NT2/D1 (cell line): ENCODE measurements around the gene GGA1.

Source experiments
- SUZ12 ChIP-seq: IDR thresholded peaks from 2 replicates; pipeline ENCODE4 v1.6.1; 2011; ENCODE audit not compliant: insufficient read length, insufficient read depth; ENCODE audit errors: extremely low read depth
- YY1 ChIP-seq: IDR thresholded peaks from 2 replicates; pipeline ENCODE4 v1.6.1; 2011; ENCODE audit not compliant: insufficient read length, insufficient read depth
- ZNF274 ChIP-seq: IDR thresholded peaks from 2 replicates; pipeline ENCODE4 v1.6.1; 2011; ENCODE audit warnings: mild to moderate bottlenecking, low read depth, low read length

- no peak for TF ChIP-seq SUZ12
- TF ChIP-seq ZNF274, result no peak
- TF ChIP-seq YY1, result no peak
Observed at GRCh38 chr22:37677493-37677974, 68.9 kb downstream of the GGA1 start.
